Right lobe of liver (tissue), 6 donors: Measurements from ENCODE around the gene CSN3. TPM values are rescaled to one million over a fixed set of nuclear protein-coding genes. Genes with fewer than 3 reads are reported as not detected.
A peak's percentile ranks its signal among the peaks of the same experiment; 100 is the strongest.
"Not testable (repeated sequence)": the region's sequence is repeated elsewhere in the genome, so short reads cannot be mapped to it uniquely, and the experiment has no call there.

Source experiments
- ATAC-seq, 4 donors: fragments of 200-7000 bp; cut with Tn5 transposase; one replicate each; pipeline ENCODE4 v1.9.1; 2020; ENCODE audit warnings: mild to moderate bottlenecking in 4 of 4, moderate library complexity in 4 of 4
- DNase-seq, 3 donors: peaks; one replicate each; pipeline ENCODE4 v3.0.0-alpha.2; 2020
- H3K27ac ChIP-seq, 3 donors: fragments of 200-600 bp; one replicate each; pipeline ENCODE4 v1.8.0; 2022
- H3K27me3 ChIP-seq, 2 donors: fragments of 200-600 bp; one replicate each; pipeline ENCODE4 v1.8.0; 2022
- H3K36me3 ChIP-seq, 4 donors: fragments of 200-600 bp; sonication (generic) in 1 of 4; one replicate each; pipeline versions ENCODE4 v1.5.1 to v1.8.0; 2017 to 2022; ENCODE audit warnings: control low read depth in 1 of 4
- H3K4me1 ChIP-seq, 4 donors: fragments of 200-600 bp; sonication (generic) in 1 of 4; one replicate each; pipeline versions ENCODE4 v1.5.1 to v1.8.0; 2017 to 2022; ENCODE audit warnings: control low read depth in 1 of 4
- H3K4me3 ChIP-seq, 3 donors: fragments of 200-600 bp; one replicate each; pipeline ENCODE4 v1.8.0; 2022
- H3K9me3 ChIP-seq, 4 donors: fragments of 200-600 bp; sonication (generic) in 1 of 4; one replicate each; pipeline versions ENCODE4 v1.5.1 to v1.8.0; 2017 to 2022; ENCODE audit warnings: control low read depth in 1 of 4
- POLR2A ChIP-seq: fragments of 450-650 bp; IDR thresholded peaks from one replicate; pipeline ENCODE4 v1.6.1; 2017; ENCODE audit warnings: antibody characterized with exemption, mild to moderate bottlenecking
- WGBS: methylation state at CpG from one replicate; pipeline ENCODE4 v1.1.6; 2018; ENCODE audit warnings: low coverage, low lambda C conversion rate; ENCODE audit not compliant: insufficient coverage; ENCODE audit errors: missing lambda C conversion rate; 5-methylcytosine and 5-hydroxymethylcytosine counted together
- intact Hi-C, 2 donors: fragments of 100-400 bp; cut with DNase I; formaldehyde crosslinking; loops; one replicate each; pipeline versions ENCODE4 v1.11.2 to v1.14.1; 2022
- long read RNA-seq: library from polyadenylated mRNA; unstranded; transcript quantifications from one replicate; pipeline ENCODE4 v2.0.0, GENCODE V29; 2019
- total RNA-seq, 6 experiments: library from RNA; depleted of rRNA in 2 of 6; stranded (reverse); fragments of >200 nt in 2 of 6; fragmentation: NEBNext Ultra II Directional in 3 of 6; extraction: Animal tissue kit (Norgen Biotek cat#: 25700) in 3 of 6; gene quantifications; one replicate each; pipeline versions ENCODE4 v1.1.0 to v1.2.4, GENCODE V29; 2016 to 2023
- TF ChIP-seq, protein P1 (sequence below), 4 donors: fragments of 200-600 bp in 3 of 4; fragments of 450-650 bp in 1 of 4; IDR thresholded peaks; one replicate each; pipeline versions ENCODE4 v1.5.1 to v1.8.0; 2016 to 2022; ENCODE audit warnings: antibody characterized with exemption in 4 of 4, mild to moderate bottlenecking in 2 of 4
- donor health status: DM: no; HTN: yes; CAD: no.
- donor health status: DM: no; HTN: no; CAD: no.
- donor health status: DM: no; HTN: no; CAD: no.
- donor health status: DM: no; HTN: yes; CAD: no.
- donor health status: DM: no; HTN: yes; CAD: no.

The CSN3 gene, protein sequence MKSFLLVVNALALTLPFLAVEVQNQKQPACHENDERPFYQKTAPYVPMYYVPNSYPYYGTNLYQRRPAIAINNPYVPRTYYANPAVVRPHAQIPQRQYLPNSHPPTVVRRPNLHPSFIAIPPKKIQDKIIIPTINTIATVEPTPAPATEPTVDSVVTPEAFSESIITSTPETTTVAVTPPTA
- total RNA-seq = not detected
- long read RNA-seq = 0 reads

DNA sequence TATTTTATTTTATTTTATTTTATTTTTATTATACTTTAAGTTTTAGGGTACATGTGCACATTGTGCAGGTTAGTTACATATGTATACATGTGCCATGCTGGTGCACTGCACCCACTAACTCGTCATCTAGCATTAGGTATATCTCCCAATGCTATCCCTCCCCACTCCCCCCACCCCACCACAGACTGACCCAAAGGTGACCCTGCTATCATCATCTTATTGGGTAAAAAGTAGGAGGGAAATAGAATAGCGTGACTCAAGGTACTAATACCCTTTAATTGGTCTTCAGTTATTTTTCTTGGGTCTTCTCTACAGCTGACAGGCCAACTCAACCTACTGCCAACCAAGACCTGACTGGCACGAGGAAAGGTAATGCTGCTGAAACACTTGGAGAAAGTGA is at the start of gene CSN3:
CSN3 (plus strand) TSS at position 301 of the 400 bp plus-strand sequence. CDS start 2,223 bp downstream, outside the sequence.
- 85% methylated on average over 2 of the region's 3 CpGs for WGBS
- H3K4me1 ChIP-seq, ATAC-seq, H3K27me3 ChIP-seq, H3K9me3 ChIP-seq, H3K4me3 ChIP-seq, intact Hi-C loops, H3K27ac ChIP-seq, H3K36me3 ChIP-seq, DNase-seq: not testable (repeated sequence)

DNA sequence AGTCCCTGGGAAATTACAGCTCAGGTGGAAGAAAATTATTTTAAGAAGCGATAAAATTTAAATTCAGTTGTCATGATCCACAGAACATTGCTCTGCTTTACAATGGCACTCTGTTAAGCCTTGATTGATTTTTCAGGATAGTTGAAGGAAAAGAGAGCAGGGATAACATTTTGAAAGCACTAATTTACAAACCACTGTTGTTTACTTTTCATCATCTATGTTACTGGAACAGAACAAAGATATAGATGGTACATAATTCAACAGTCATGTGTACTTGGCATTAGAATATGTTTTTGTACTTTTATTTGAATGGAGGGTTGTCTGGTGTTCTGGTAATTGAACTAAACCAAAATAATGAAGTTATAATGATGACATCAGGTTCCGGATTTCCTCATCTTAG is 49.5 kb upstream of the CSN3 start:
- intact Hi-C loops = no loop called here
- ATAC-seq = peak in 1 of 4 donors; percentile 38
- Histone ChIP-seq H3K27ac (no peak overlapping the region), H3K4me1 (no peaks in the 10 kb centered on the region), H3K4me3 (no peak overlapping the region), H3K36me3 (no peaks in the 10 kb centered on the region), H3K27me3 (no peaks in the 10 kb centered on the region), H3K9me3 (no peaks in the 10 kb centered on the region)
- TF ChIP-seq, protein P1, sequence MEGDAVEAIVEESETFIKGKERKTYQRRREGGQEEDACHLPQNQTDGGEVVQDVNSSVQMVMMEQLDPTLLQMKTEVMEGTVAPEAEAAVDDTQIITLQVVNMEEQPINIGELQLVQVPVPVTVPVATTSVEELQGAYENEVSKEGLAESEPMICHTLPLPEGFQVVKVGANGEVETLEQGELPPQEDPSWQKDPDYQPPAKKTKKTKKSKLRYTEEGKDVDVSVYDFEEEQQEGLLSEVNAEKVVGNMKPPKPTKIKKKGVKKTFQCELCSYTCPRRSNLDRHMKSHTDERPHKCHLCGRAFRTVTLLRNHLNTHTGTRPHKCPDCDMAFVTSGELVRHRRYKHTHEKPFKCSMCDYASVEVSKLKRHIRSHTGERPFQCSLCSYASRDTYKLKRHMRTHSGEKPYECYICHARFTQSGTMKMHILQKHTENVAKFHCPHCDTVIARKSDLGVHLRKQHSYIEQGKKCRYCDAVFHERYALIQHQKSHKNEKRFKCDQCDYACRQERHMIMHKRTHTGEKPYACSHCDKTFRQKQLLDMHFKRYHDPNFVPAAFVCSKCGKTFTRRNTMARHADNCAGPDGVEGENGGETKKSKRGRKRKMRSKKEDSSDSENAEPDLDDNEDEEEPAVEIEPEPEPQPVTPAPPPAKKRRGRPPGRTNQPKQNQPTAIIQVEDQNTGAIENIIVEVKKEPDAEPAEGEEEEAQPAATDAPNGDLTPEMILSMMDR (IDR thresholded peaks at IDR 0.05) = no peak
- no peak for TF ChIP-seq POLR2A
- no peak for DNase-seq
- 84% methylated on average over 2 of the region's 2 CpGs for WGBS

DNA sequence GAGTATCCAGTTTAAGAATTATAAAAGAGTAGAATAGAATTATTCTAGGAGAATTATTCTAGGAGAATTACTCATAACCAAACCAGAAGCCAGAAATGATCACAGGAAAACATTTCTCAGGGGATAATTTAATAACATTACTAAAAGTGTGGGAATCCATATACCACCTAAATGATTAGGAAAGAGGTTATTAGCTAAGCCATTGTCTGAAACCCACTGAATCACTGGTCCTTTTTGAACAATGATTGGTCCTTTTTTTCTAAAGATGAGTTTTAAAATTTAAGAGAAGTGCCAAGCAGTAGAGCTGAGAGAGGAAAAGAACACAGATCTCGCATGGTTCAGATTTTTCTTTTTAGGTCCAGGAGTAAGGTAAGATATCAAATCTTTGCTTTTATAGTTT is 47.0 kb upstream of the CSN3 start, which contains the start of gene ODAM:
ODAM (plus strand) TSS at position 301 of the 400 bp plus-strand sequence. CDS start 819 bp downstream, outside the sequence.
- H3K27me3 ChIP-seq = no peaks in the 10 kb centered on the region
- TF ChIP-seq, protein P1 (IDR thresholded peaks at IDR 0.05) = no peak
- TF ChIP-seq POLR2A = no peak
- WGBS = 90% methylated on average over 1 of the region's 1 CpG
- ATAC-seq = no peak
- H3K4me1 ChIP-seq = no peaks in the 10 kb centered on the region
- H3K4me3 ChIP-seq = no peak within 1 kb of the TSS
- H3K27ac ChIP-seq = no peak within 1 kb of the TSS
- no peaks in the 10 kb centered on the region for H3K9me3 ChIP-seq
- no peaks in the 10 kb centered on the region for H3K36me3 ChIP-seq
- no peak for DNase-seq
- intact Hi-C loops = no loop called here

DNA sequence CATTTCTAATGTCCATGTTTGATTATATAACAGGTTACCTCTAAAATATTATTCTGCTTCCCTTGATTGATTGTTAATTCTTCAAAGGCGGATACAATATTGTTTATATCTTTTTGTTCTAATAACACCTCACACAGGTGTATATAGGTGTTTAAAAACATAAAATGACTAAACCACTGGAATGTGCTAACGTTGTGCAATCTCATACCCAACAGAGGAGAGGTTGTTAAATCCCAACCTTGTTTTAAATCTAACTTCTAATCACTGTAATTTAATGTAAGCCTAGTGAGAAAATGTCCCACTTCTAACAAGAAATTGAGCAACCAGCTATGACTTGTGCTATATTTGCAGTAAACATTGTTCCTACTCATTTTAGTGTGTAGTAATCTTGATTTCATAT is 45.5 kb upstream of the CSN3 start:
- DNase-seq (no peak), ATAC-seq (no peak)
- no peaks in the 10 kb centered on the region for H3K27me3 ChIP-seq
- H3K27ac ChIP-seq = no peak overlapping the region
- H3K36me3 ChIP-seq = no peaks in the 10 kb centered on the region
- WGBS = 50% methylated on average over 2 of the region's 2 CpGs
- H3K4me1 ChIP-seq = no peaks in the 10 kb centered on the region
- no peak overlapping the region for H3K4me3 ChIP-seq
- no peaks in the 10 kb centered on the region for H3K9me3 ChIP-seq
- TF ChIP-seq, protein P1 (IDR thresholded peaks at IDR 0.05) = no peak
- TF ChIP-seq POLR2A = no peak
- intact Hi-C loops = no loop called here

DNA sequence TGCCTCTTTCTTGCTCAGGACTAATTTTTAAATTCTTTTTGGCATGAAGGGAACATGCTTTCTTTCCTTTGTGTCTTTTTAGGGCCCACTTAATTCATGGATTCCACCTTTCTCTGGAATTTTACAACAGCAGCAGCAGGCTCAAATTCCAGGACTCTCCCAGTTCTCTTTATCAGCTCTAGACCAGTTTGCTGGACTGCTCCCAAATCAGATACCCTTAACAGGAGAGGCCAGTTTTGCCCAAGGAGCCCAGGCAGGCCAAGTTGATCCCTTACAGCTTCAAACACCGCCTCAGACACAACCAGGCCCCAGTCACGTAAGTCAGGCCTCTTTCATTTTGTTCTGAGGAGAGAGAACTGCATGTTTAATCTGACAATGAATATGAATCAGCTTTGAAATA is 44.6 kb upstream of the CSN3 start:
- no peak for ATAC-seq
- TF ChIP-seq, protein P1 (IDR thresholded peaks at IDR 0.05) = no peak
- TF ChIP-seq POLR2A = no peak
- WGBS = 82% methylated on average over 2 of the region's 2 CpGs
- Histone ChIP-seq H3K4me3 (no peak overlapping the region), H3K27ac (no peak overlapping the region), H3K36me3 (no peaks in the 10 kb centered on the region), H3K9me3 (no peaks in the 10 kb centered on the region), H3K27me3 (no peaks in the 10 kb centered on the region), H3K4me1 (no peaks in the 10 kb centered on the region)
- no peak for DNase-seq
- intact Hi-C loops = no loop called here
